ENCODE data around the gene C16orf78. TPM values are rescaled to one million over a fixed set of nuclear protein-coding genes. Genes with fewer than 3 reads are reported as not detected.
A peak's percentile ranks its signal among the peaks of the same experiment; 100 is the strongest.

Gene C16orf78
- total and polyA plus RNA-seq, 10 donors = not detected

GRCh38 chr16:49407873-49408550 lies 34.4 kb downstream of the C16orf78 start:
- intact Hi-C loops (cut with DNase I; ENCODE audit: low total_unique reads) = loop anchor here (5.0 to 10.0 kb wide), 2 partner anchors 187 to 514 kb away; no protein-coding TSS in a partner anchor
- no peak overlapping the region for H3K4me3 ChIP-seq
- peak; percentile 90 for DNase-seq
- peaks cover 0 to 3% (median 0%) of the 10 kb centered on the region in 7 donors for H3K27me3 ChIP-seq (replicated peaks in 1 of 7)
- no peak for TF ChIP-seq POLR2A (IDR thresholded peaks at IDR 0.05)
- peak in 1 of 3 donors; percentile 44 for TF ChIP-seq POLR2AphosphoS5 (IDR thresholded peaks at IDR 0.05)
- peak; percentile 63 to 96 (median 85) for TF ChIP-seq CTCF (IDR thresholded peaks at IDR 0.05 in 8 of 11, conservative IDR thresholded peaks at IDR 0.05 in 3 of 11)
- H3K36me3 ChIP-seq = no peaks in the 10 kb centered on the region
- WGBS, 5 donors = 26 to 32% (median 29%) methylated on average over 17 of the region's 17 CpGs
- H3K4me1 ChIP-seq = peaks cover 0 to 10% (median 7%) of the 10 kb centered on the region in 6 donors
- peaks cover 0 to 6% (median 0%) of the 10 kb centered on the region in 8 donors for H3K9me3 ChIP-seq
- no peak overlapping the region for H3K27ac ChIP-seq

- intact Hi-C loops (cut with DNase I; ENCODE audit: low total_unique reads) = loop anchor here (5.0 to 10.0 kb wide), 2 partner anchors 186 to 513 kb away; no protein-coding TSS in a partner anchor
- DNase-seq = no peak
- Histone ChIP-seq H3K36me3 (no peaks in the 10 kb centered on the region), H3K9me3 (no peaks in the 10 kb centered on the region), H3K4me1 (peaks cover 0 to 10% (median 7%) of the 10 kb centered on the region in 6 donors), H3K4me3 (no peak overlapping the region), H3K27me3 (replicated peaks in 1 of 7) (peaks cover 0 to 3% (median 0%) of the 10 kb centered on the region in 7 donors), H3K27ac (no peak overlapping the region)
- TF ChIP-seq POLR2AphosphoS5 (IDR thresholded peaks at IDR 0.05) (no peak), POLR2A (IDR thresholded peaks at IDR 0.05) (no peak), CTCF (IDR thresholded peaks at IDR 0.05 in 8 of 11, conservative IDR thresholded peaks at IDR 0.05 in 3 of 11) (no peak)
- 90 to 98% (median 92%) methylated on average over 2 of the region's 2 CpGs for WGBS, 5 donors
These were observed 35.5 kb downstream of the C16orf78 start for GRCh38 chr16:49409121-49409520.

DNA sequence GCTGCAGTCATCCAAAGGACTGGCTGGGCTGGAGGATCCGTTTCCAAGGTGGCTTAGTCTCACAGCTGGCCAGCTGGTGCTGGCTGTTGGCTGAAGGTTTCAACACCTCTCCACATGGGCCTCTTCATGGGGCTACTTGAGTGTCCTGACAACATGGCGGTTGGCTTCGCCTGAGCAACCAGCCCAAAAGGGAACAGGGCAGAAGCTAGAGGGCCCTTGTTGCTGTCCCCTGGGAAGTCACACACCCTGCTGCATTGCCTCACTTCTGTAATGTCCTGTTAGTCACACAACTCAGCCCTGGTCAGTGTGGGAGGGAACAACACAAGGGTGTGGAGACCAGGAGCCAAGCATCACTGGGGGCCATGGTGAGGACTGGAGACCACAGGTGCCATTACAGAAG lies 36.6 kb downstream of the C16orf78 start:
- no peak for DNase-seq
- intact Hi-C loops (cut with DNase I; ENCODE audit: low total_unique reads) = no loop called here

More for the DNA sequence above, 36.6 kb downstream of the C16orf78 start:
- no peaks in the 10 kb centered on the region for H3K27me3 ChIP-seq (replicated peaks in 1 of 7)
- H3K27ac ChIP-seq = no peak overlapping the region
- TF ChIP-seq POLR2A (IDR thresholded peaks at IDR 0.05) = no peak
- TF ChIP-seq CTCF (IDR thresholded peaks at IDR 0.05 in 8 of 11, conservative IDR thresholded peaks at IDR 0.05 in 3 of 11) = no peak
- TF ChIP-seq POLR2AphosphoS5 (IDR thresholded peaks at IDR 0.05) = no peak
- no peaks in the 10 kb centered on the region for H3K9me3 ChIP-seq
- no peaks in the 10 kb centered on the region for H3K36me3 ChIP-seq
- no peak overlapping the region for H3K4me3 ChIP-seq
- peaks cover 0 to 10% (median 7%) of the 10 kb centered on the region in 6 donors for H3K4me1 ChIP-seq
- WGBS, 5 donors = 87 to 95% (median 92%) methylated on average over 3 of the region's 3 CpGs

Data from spleen (tissue), 11 donors.